ENCODE measurements around the gene CRISPLD2.
"Not testable (repeated sequence)": the region's sequence is repeated elsewhere in the genome, so short reads cannot be mapped to it uniquely, and the experiment has no call there.

CRISPLD2 gene

GRCh38 chr16:84839956-84840355 is 20.2 kb downstream of the CRISPLD2 start:
- DNase-seq (ENCODE audit: low spot score) = no peak

DNA sequence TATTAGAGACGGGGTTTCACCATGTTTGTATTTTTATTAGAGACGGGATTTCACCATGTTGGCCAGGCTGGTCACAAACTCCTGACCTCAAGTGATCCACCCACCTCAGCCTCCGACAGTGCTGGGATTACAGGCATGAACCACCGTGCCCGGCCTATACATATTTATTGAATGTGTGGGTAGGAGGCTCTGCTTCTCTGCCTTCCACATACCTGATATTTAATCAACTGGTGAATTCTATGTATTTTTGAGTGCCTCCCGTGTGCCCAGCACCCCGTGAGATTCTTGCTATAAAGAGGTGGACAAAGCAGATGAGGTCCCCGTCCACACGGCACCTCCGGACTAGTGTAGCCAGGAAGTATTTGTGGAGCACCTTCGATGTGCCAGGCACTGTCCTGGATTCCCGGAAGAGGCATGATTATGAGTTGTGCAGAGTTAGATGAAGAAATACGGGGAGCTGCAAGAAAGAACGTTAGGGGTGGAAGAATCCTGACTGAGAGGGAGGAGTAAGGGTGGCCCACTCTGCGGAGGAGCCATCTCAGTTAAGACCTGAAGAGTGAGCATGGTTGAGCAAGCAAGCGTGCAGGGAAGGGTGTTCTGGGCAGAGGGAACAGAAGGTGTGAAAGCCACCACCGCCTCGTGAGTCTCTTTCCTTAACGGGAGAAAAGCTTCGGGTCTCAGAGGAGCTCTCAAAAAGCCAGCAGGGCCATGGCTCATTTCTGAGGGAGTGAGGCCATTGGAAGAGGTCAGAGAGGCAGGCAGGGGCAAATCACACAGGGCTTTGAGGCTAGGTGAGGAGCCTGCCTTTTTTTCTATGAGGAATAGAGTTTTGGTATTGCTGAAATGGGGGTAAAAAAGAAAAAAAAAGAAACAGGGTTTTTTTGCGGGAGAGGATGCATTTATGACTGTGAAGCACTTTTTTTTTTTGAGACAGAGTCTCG is 21.2 kb downstream of the CRISPLD2 start:
- DNase-seq (ENCODE audit: low spot score) = no peak

GRCh38 chr16:84841787-84842300 is 22.1 kb downstream of the CRISPLD2 start:
- DNase-seq (ENCODE audit: low spot score) = no peak

DNA sequence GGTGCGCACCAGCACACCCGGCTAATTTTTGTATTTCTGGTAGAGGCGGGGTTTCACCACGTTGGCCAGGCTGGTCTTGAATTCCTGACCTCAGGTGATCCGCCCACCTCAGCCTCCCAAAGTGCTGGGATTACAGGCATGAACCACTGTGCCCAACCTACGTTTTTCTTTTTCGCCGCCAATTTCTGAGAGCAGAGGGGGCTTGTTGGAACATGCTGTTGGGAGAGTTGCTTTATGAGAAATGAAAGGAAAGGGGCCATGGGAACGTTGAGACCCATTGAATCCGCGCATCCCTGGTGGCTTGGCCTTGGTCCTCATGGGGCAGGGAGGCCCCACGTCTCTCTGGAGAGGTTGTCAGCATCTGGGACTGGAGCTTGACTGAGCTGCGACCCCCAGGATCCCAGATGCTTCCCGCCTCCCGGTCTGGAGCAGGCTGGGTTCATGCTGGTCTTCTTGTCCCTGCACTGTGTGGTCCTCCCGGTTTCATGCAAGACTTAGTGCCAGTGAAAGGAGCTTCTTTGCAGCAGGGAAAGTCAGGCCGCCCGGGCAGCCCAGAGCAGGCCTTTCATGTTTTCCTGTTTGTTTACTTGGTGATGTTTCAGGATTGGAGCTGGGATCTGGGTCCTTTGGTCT is 22.8 kb downstream of the CRISPLD2 start:
- no peak for DNase-seq (ENCODE audit: low spot score)

DNA sequence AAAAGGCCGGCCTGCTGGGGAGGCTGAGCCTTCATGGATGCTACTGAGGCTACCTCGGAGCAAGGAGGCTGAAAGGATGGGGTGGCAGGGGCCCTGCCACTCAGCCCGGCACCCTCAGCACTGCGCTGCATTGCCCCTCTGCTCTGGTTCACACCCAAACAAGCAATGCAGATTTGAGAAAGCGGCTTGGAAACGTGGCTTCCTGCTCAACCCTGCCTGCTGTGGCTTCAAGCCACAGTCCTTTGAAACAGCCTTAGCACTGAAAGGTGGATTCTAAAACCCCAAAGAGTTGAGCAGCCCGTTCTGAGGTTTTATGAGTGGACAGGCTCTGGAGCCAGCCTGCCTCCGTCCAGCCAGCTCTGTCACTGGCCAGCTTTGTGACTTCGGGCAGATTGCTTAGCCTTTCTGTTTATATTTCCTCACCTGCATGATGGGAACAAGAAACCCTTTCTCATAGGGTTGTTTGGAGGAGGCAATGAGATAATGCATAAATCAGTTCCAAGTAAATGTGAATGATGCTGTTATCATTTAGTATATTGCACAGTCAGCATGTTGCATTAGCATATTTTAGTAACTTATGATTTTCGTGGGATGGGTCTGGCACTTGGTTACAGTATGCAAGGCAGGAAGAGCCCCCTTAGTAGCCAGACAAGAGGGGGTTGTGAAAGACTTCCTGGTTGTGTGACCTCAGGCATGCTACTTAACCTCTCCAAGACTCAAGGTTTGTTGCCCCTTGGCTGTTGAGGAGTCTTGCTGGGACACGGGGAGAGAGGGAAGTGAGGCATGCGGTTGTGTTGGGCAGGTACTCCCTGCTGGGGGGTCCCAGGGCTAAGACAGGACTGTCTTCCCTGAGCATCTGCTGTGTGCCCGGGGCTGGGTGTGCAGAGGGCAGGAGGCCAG is 23.6 kb downstream of the CRISPLD2 start:
- DNase-seq (ENCODE audit: low spot score) = no peak

DNA sequence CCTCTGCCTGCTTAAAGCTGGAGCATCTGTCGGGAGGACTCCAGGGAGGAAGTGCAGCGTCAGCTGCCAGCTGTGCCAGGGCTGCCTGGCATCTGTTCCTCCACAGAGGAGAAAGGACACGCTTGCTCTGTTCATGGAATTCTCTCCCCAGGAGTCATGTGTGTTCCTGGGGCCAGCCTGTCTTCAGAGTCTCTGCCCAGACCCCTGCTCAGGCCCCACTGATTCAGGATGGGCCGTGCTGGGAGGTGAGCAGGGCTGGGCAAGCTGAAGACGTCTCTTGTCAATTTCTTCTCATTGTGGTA is 24.2 kb downstream of the CRISPLD2 start:
- no peak for DNase-seq (ENCODE audit: low spot score)

DNA sequence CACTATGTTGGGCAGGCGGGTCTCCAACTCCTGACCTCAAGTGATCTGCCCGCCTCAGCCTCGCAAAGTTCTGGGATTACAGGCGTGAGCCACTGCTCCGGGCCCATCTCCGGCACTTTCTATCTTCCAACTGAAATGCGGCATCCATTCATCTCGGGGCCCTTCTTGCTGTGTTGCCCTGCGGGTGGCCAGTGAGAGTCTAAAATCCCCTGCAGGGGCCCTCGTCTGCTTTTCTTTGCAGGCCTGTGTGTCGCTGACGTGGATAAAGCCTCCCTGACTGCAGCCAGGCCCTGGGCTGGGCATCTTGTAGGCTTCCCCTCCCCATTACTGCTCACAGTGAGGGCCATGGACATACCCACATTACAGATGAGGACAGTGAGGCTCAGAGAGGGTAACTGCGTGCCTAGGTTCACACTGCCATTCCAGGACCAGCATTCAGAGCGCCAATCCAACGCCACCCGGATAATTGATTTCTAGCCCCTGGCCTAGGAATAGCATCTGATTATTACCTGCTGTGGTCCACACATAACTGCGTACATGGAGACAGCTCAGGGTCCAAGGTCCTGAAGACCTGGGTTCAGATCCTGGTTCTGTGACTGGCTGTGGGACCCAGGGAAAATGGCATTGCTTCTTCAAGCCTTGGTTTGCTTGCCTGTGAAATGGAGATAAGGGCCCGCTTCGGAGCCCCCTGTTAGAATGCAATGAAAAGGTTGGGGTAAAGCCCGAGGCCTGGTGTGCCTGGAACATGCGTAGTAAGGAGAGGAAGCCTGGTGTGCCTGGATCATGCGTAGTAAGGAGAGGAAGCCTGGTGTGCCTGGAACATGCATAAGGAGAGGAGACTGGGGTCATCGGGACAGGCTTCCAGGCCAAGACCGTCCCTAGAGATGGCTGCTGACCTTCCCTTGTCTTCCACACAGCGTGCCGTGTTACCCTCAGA is 25.0 kb downstream of the CRISPLD2 start:
- DNase-seq (ENCODE audit: low spot score) = no peak

DNA sequence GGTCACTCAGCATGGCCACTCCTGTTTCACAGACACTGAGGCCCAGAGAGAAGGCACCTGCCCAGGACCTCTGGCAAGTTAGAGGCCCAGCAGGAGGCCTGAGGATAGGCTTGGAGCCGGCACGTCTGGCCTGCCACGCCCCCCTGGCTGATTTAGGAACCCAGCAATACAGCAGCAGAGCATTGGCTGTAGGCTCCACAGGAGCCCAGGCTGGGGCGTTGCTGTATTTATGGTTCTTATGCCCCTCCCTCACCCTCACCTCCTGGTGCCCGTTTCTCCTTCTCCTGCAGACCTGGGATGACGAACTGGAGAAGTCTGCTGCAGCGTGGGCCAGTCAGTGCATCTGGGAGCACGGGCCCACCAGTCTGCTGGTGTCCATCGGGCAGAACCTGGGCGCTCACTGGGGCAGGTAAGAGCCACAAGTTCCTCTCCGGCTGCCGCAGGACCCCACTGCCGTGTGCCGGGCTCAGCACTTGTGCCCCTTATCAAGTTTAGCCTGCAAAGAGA is 25.8 kb downstream of the CRISPLD2 start:
- no peak for DNase-seq (ENCODE audit: low spot score)

DNA sequence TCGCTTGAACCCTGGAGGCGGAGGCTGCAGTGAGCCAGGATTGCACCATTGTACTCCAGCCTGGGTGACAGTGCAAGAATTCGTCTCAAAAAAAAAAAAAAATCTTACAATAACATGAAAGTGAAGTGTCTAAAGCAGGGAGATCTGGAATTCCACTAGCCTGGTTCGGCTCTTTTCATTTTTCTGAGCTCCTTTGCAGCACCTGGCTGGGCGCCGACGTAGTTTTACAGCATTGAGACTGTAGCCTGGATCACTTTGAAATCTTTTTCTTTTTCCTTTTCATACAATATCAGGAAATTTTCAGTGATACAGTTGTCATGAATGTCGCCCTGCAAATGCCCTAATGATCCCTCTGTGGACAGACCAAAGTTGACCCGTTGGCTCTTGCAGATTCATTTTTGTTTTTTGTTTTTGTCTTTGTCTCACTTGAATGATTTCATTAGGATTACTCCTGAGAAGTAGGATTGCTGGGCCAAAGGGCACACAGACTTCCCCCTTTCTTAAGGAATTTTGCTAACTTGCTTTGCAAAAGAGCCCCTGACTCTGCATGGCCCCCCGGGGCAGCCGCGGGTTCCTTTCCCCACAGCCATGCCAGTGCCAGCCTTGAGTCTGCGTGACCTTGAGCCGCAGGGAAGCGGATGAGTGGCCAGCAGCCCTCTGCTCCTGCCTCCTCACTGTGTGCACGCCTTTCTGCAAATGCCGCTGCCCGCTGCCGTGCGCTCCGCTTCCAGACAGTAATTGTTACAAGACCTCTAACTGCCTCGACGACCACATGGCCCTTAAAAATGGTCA is 28.0 kb downstream of the CRISPLD2 start:
- no peak for DNase-seq (ENCODE audit: low spot score)

DNA sequence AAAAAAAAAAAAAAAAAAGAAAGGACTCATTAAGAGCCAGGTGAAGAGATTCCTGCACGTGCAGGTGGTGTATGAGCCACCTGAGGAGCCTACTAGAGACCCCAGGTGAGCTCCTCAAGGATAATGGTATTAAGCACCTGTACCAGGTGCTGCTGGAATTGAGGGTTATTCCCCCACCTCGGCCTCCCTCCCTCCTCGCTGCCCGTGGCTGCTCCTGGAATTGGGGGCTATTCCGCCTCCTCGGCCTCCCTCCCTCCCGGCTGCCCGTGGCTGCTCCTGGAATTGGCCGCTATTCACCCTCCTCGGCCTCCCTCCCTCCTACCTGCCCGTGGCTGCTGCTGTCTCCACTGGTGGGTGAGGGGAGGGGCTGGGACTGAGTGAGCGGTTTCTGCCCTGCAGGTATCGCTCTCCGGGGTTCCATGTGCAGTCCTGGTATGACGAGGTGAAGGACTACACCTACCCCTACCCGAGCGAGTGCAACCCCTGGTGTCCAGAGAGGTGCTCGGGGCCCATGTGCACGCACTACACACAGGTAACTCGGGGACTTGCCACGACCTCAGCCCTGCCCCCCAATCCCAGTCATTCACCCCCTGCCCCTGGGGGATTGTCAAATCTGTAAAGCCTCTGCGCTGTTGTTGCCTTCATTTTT is 29.3 kb downstream of the CRISPLD2 start:
- DNase-seq (ENCODE audit: low spot score) = no peak

- DNase-seq (ENCODE audit: low spot score) = no peak
Observed at GRCh38 chr16:84849751-84850150, 30.0 kb downstream of the CRISPLD2 start.

DNA sequence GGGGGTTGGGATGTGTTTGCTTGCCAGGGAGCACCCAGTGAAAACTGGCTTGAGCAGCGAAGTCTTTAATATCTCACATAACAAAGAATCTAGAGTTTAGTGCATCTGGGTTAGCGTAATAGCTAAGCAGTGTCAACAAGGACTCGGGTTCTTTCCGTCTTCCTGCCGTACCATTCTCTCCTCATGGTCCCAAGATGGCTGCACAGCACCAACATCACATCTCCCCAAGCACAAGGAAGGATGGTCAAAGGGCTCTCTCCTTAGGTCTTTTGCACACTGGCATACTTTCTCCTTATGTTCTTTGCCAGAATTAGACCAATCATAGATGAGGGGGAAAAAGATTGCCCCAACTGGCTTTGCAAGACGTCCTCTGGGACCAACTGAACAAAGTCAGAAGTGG is 30.9 kb downstream of the CRISPLD2 start:
- DNase-seq (ENCODE audit: low spot score) = no peak

- DNase-seq (ENCODE audit: low spot score) = no peak
Observed at GRCh38 chr16:84851192-84852127, 31.7 kb downstream of the CRISPLD2 start.

DNA sequence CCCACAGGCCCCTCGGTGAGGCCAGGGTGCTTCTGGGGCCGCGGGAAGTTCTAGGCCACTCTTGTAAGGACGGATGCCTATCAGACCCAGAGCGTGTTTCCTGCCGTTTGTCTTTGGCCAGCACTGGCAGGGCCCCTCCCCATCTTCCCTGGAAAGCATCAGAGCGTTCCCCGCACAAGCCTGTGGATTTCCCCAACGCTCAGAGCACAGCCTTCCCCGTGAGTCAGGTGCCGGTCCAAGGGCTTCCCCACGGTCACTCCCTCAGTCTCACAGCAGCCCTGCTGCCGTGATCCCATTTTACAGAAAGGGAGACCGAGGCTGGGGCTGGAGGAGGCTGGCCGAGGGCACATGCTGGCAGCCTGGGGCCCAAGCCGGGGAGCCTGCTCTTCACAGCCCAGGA is 33.7 kb downstream of the CRISPLD2 start:
- no peak for DNase-seq (ENCODE audit: low spot score)

DNA sequence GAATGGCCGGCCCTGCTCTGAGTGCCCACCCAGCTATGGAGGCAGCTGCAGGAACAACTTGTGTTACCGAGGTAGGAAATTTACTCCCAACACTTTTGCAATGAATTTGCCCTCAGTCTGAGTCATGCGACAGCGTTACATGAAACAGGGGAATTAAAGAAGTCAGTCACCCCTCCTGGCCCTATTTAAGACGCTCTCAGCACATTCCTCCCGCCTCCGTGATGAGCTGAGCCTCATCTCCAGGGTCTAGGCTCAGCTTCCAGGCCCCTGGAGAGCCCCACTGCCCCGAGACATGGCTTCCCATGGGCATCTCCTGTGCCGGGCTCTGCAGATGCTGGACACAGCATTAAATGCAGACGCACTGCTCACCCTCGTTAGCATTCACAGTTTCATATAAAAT is 35.0 kb downstream of the CRISPLD2 start:
- no peak for DNase-seq (ENCODE audit: low spot score)

DNA sequence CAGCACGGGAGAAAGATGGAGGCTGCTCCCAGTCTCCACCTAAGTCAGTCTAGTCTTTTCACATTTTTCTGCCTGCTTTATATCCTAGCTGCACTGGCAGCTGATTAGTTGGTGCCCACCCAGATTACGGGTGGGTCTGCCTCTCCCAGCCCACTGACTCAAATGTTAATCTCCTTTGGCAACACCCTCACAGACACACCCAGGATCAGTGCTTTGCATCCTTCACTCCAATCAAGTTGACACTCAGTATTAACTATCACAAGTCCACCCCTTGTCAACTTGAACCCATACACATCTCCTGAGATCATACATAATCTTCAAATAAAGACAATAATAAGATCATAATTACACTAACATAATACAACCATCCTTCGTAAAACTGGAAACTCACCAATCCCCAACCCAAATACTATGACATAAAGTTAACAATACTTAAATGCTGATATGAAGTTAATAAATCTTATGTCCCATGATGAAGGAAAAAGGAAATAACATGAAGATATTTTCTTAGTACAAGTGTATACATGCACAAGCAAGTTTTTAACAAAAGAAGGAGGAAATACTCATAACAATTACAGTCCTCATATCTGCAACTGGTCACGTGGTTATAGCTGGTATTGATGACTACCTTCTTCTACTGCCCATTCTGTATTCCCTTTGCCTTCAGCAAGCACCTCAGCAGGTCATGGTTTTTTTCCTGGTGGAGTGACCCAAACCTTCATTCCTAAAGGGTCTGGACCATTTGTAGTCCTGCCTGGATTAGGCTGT is 35.8 kb downstream of the CRISPLD2 start:
- not testable (repeated sequence) for DNase-seq (ENCODE audit: low spot score)

DNA sequence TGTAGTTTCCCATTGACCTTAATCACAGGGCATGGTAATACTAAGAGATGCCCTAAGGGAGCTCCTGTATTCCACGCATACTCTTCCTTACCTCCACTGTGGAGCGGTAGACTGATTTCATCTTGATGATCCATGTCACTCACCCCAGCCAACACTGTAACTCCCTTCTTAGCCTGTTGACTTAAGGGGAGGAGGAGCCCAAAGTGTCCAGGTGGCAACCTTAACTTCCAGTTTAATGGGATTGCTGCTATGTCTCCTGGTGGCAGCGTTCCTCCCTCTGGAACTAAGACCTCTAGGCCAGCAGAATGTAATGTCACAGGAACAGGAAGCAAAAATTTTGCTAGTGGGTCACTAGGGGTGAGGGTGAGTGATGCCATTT is 36.4 kb downstream of the CRISPLD2 start:
- DNase-seq (ENCODE audit: low spot score) = not testable (repeated sequence)

DNA sequence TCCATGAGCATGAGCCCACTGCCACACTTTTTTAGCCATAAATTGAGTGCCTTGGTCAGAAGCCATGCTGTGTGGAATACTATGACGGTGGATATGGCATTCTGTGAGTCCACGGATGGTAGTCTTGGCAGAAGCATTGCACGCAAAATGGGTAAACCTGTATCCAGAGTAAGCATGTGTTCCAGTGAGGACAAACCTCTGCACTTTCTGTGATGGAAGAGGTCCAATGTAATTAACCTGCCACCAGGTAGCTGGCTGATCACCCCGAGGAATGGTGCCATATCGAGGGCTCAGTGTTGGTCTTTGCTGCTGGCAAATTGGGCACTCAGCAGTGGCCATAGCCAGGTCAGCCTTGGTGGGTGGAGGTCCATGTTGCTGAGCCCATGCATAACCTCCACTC is 37.0 kb downstream of the CRISPLD2 start:
- not testable (repeated sequence) for DNase-seq (ENCODE audit: low spot score)

Data from germinal center (tissue), 1 donor.